ENCODE measurements around the gene KLHL1. TPM values are rescaled to one million over a fixed set of nuclear protein-coding genes. Genes with fewer than 3 reads are reported as not detected.

KLHL1 gene
- polyA plus RNA-seq, 2 donors = not detected

- 78 to 91% methylated on average over 2 of the region's 2 CpGs for WGBS, 2 donors
- no peaks in the 10 kb centered on the region for H3K4me1 ChIP-seq (ENCODE audit: control insufficient read depth in 2 of 2, insufficient read depth in 2 of 2, low read length in 1 of 2)
- H3K9me3 ChIP-seq (ENCODE audit: control insufficient read depth in 2 of 2, insufficient read depth in 1 of 2, low read depth in 1 of 2, low read length in 1 of 2) = no peaks in the 10 kb centered on the region
- H3K4me3 ChIP-seq (ENCODE audit: low read depth in 1 of 2, low read length in 2 of 2) = no peak overlapping the region
- no peak overlapping the region for H3K27ac ChIP-seq (ENCODE audit: low read depth in 2 of 2, low read length in 1 of 2)
- H3K27me3 ChIP-seq (ENCODE audit: control insufficient read depth in 1 of 2, insufficient read depth in 2 of 2, low read length in 2 of 2) = no peaks in the 10 kb centered on the region
- H3K36me3 ChIP-seq (ENCODE audit: control insufficient read depth in 2 of 2, insufficient read depth in 2 of 2, low read length in 1 of 2) = no peaks in the 10 kb centered on the region
Observed at GRCh38 chr13:70023516-70023915, 84.7 kb downstream of the KLHL1 start.

GRCh38 chr13:70022646-70023045 is 85.6 kb downstream of the KLHL1 start:
- Histone ChIP-seq H3K4me1 (ENCODE audit: control insufficient read depth in 2 of 2, insufficient read depth in 2 of 2, low read length in 1 of 2) (no peaks in the 10 kb centered on the region), H3K36me3 (ENCODE audit: control insufficient read depth in 2 of 2, insufficient read depth in 2 of 2, low read length in 1 of 2) (no peaks in the 10 kb centered on the region), H3K4me3 (ENCODE audit: low read depth in 1 of 2, low read length in 2 of 2) (no peak overlapping the region), H3K27me3 (ENCODE audit: control insufficient read depth in 1 of 2, insufficient read depth in 2 of 2, low read length in 2 of 2) (no peaks in the 10 kb centered on the region), H3K9me3 (ENCODE audit: control insufficient read depth in 2 of 2, insufficient read depth in 1 of 2, low read depth in 1 of 2, low read length in 1 of 2) (no peaks in the 10 kb centered on the region), H3K27ac (ENCODE audit: low read depth in 2 of 2, low read length in 1 of 2) (no peak overlapping the region)
- 77 to 78% methylated on average over 3 of the region's 3 CpGs for WGBS, 2 donors

GRCh38 chr13:70016116-70016515 is 92.1 kb downstream of the KLHL1 start:
- Histone ChIP-seq H3K4me1 (ENCODE audit: control insufficient read depth in 2 of 2, insufficient read depth in 2 of 2, low read length in 1 of 2) (no peaks in the 10 kb centered on the region), H3K36me3 (ENCODE audit: control insufficient read depth in 2 of 2, insufficient read depth in 2 of 2, low read length in 1 of 2) (no peaks in the 10 kb centered on the region), H3K4me3 (ENCODE audit: low read depth in 1 of 2, low read length in 2 of 2) (no peak overlapping the region), H3K27me3 (ENCODE audit: control insufficient read depth in 1 of 2, insufficient read depth in 2 of 2, low read length in 2 of 2) (no peaks in the 10 kb centered on the region), H3K9me3 (ENCODE audit: control insufficient read depth in 2 of 2, insufficient read depth in 1 of 2, low read depth in 1 of 2, low read length in 1 of 2) (peaks cover 6 to 9% of the 10 kb centered on the region in 2 donors), H3K27ac (ENCODE audit: low read depth in 2 of 2, low read length in 1 of 2) (no peak overlapping the region)
- 43 to 62% methylated on average over 3 of the region's 3 CpGs for WGBS, 2 donors

GRCh38 chr13:70014337-70014736 is 93.9 kb downstream of the KLHL1 start:
- H3K4me1 ChIP-seq (ENCODE audit: control insufficient read depth in 2 of 2, insufficient read depth in 2 of 2, low read length in 1 of 2) = no peaks in the 10 kb centered on the region
- no peaks in the 10 kb centered on the region for H3K36me3 ChIP-seq (ENCODE audit: control insufficient read depth in 2 of 2, insufficient read depth in 2 of 2, low read length in 1 of 2)
- no peak overlapping the region for H3K27ac ChIP-seq (ENCODE audit: low read depth in 2 of 2, low read length in 1 of 2)
- no peaks in the 10 kb centered on the region for H3K27me3 ChIP-seq (ENCODE audit: control insufficient read depth in 1 of 2, insufficient read depth in 2 of 2, low read length in 2 of 2)
- peaks cover 6 to 9% of the 10 kb centered on the region in 2 donors for H3K9me3 ChIP-seq (ENCODE audit: control insufficient read depth in 2 of 2, insufficient read depth in 1 of 2, low read depth in 1 of 2, low read length in 1 of 2)
- H3K4me3 ChIP-seq (ENCODE audit: low read depth in 1 of 2, low read length in 2 of 2) = no peak overlapping the region

GRCh38 chr13:69999875-70000274 is 108.4 kb downstream of the KLHL1 start:
- H3K4me1 ChIP-seq (ENCODE audit: control insufficient read depth in 2 of 2, insufficient read depth in 2 of 2, low read length in 1 of 2) = no peaks in the 10 kb centered on the region
- WGBS, 2 donors = 51 to 80% methylated on average over 2 of the region's 2 CpGs
- no peak overlapping the region for H3K4me3 ChIP-seq (ENCODE audit: low read depth in 1 of 2, low read length in 2 of 2)
- H3K9me3 ChIP-seq (ENCODE audit: control insufficient read depth in 2 of 2, insufficient read depth in 1 of 2, low read depth in 1 of 2, low read length in 1 of 2) = no peaks in the 10 kb centered on the region
- no peaks in the 10 kb centered on the region for H3K27me3 ChIP-seq (ENCODE audit: control insufficient read depth in 1 of 2, insufficient read depth in 2 of 2, low read length in 2 of 2)
- no peak overlapping the region for H3K27ac ChIP-seq (ENCODE audit: low read depth in 2 of 2, low read length in 1 of 2)
- H3K36me3 ChIP-seq (ENCODE audit: control insufficient read depth in 2 of 2, insufficient read depth in 2 of 2, low read length in 1 of 2) = no peaks in the 10 kb centered on the region

- H3K36me3 ChIP-seq (ENCODE audit: control insufficient read depth in 2 of 2, insufficient read depth in 2 of 2, low read length in 1 of 2) = no peaks in the 10 kb centered on the region
- no peak overlapping the region for H3K4me3 ChIP-seq (ENCODE audit: low read depth in 1 of 2, low read length in 2 of 2)
- H3K4me1 ChIP-seq (ENCODE audit: control insufficient read depth in 2 of 2, insufficient read depth in 2 of 2, low read length in 1 of 2) = no peaks in the 10 kb centered on the region
- 86 to 89% methylated on average over 4 of the region's 4 CpGs for WGBS, 2 donors
- H3K9me3 ChIP-seq (ENCODE audit: control insufficient read depth in 2 of 2, insufficient read depth in 1 of 2, low read depth in 1 of 2, low read length in 1 of 2) = no peaks in the 10 kb centered on the region
- H3K27ac ChIP-seq (ENCODE audit: low read depth in 2 of 2, low read length in 1 of 2) = no peak overlapping the region
- H3K27me3 ChIP-seq (ENCODE audit: control insufficient read depth in 1 of 2, insufficient read depth in 2 of 2, low read length in 2 of 2) = no peaks in the 10 kb centered on the region
Observed at GRCh38 chr13:69997061-69997460, 111.2 kb downstream of the KLHL1 start.

GRCh38 chr13:69980799-69981198 is 127.5 kb downstream of the KLHL1 start:
- Histone ChIP-seq H3K27ac (ENCODE audit: low read depth in 2 of 2, low read length in 1 of 2) (no peak overlapping the region), H3K36me3 (ENCODE audit: control insufficient read depth in 2 of 2, insufficient read depth in 2 of 2, low read length in 1 of 2) (no peaks in the 10 kb centered on the region), H3K4me3 (ENCODE audit: low read depth in 1 of 2, low read length in 2 of 2) (no peak overlapping the region), H3K9me3 (ENCODE audit: control insufficient read depth in 2 of 2, insufficient read depth in 1 of 2, low read depth in 1 of 2, low read length in 1 of 2) (no peaks in the 10 kb centered on the region), H3K27me3 (ENCODE audit: control insufficient read depth in 1 of 2, insufficient read depth in 2 of 2, low read length in 2 of 2) (no peaks in the 10 kb centered on the region), H3K4me1 (ENCODE audit: control insufficient read depth in 2 of 2, insufficient read depth in 2 of 2, low read length in 1 of 2) (no peaks in the 10 kb centered on the region)

GRCh38 chr13:69975496-69975895 is 132.8 kb downstream of the KLHL1 start:
- Histone ChIP-seq H3K9me3 (ENCODE audit: control insufficient read depth in 2 of 2, insufficient read depth in 1 of 2, low read depth in 1 of 2, low read length in 1 of 2) (peaks cover 0 to under 1% of the 10 kb centered on the region in 2 donors), H3K36me3 (ENCODE audit: control insufficient read depth in 2 of 2, insufficient read depth in 2 of 2, low read length in 1 of 2) (no peaks in the 10 kb centered on the region), H3K27ac (ENCODE audit: low read depth in 2 of 2, low read length in 1 of 2) (no peak overlapping the region), H3K27me3 (ENCODE audit: control insufficient read depth in 1 of 2, insufficient read depth in 2 of 2, low read length in 2 of 2) (no peaks in the 10 kb centered on the region), H3K4me3 (ENCODE audit: low read depth in 1 of 2, low read length in 2 of 2) (no peak overlapping the region), H3K4me1 (ENCODE audit: control insufficient read depth in 2 of 2, insufficient read depth in 2 of 2, low read length in 1 of 2) (no peaks in the 10 kb centered on the region)
- WGBS, 2 donors = 88% methylated on average over 2 of the region's 2 CpGs

- Histone ChIP-seq H3K27ac (ENCODE audit: low read depth in 2 of 2, low read length in 1 of 2) (no peak overlapping the region), H3K4me1 (ENCODE audit: control insufficient read depth in 2 of 2, insufficient read depth in 2 of 2, low read length in 1 of 2) (no peaks in the 10 kb centered on the region), H3K9me3 (ENCODE audit: control insufficient read depth in 2 of 2, insufficient read depth in 1 of 2, low read depth in 1 of 2, low read length in 1 of 2) (peaks cover 0 to 3% of the 10 kb centered on the region in 2 donors), H3K27me3 (ENCODE audit: control insufficient read depth in 1 of 2, insufficient read depth in 2 of 2, low read length in 2 of 2) (no peaks in the 10 kb centered on the region), H3K36me3 (ENCODE audit: control insufficient read depth in 2 of 2, insufficient read depth in 2 of 2, low read length in 1 of 2) (no peaks in the 10 kb centered on the region), H3K4me3 (ENCODE audit: low read depth in 1 of 2, low read length in 2 of 2) (no peak overlapping the region)
- WGBS, 2 donors = 35 to 51% methylated on average over 2 of the region's 2 CpGs
Observed at GRCh38 chr13:69970520-69970919, 137.7 kb downstream of the KLHL1 start.

GRCh38 chr13:69959046-69959445 is 149.2 kb downstream of the KLHL1 start:
- 45 to 47% methylated on average over 2 of the region's 2 CpGs for WGBS, 2 donors
- no peak overlapping the region for H3K4me3 ChIP-seq (ENCODE audit: low read depth in 1 of 2, low read length in 2 of 2)
- peaks cover 0 to 1% of the 10 kb centered on the region in 2 donors for H3K9me3 ChIP-seq (ENCODE audit: control insufficient read depth in 2 of 2, insufficient read depth in 1 of 2, low read depth in 1 of 2, low read length in 1 of 2)
- H3K27ac ChIP-seq (ENCODE audit: low read depth in 2 of 2, low read length in 1 of 2) = no peak overlapping the region
- H3K27me3 ChIP-seq (ENCODE audit: control insufficient read depth in 1 of 2, insufficient read depth in 2 of 2, low read length in 2 of 2) = no peaks in the 10 kb centered on the region
- no peaks in the 10 kb centered on the region for H3K36me3 ChIP-seq (ENCODE audit: control insufficient read depth in 2 of 2, insufficient read depth in 2 of 2, low read length in 1 of 2)
- no peaks in the 10 kb centered on the region for H3K4me1 ChIP-seq (ENCODE audit: control insufficient read depth in 2 of 2, insufficient read depth in 2 of 2, low read length in 1 of 2)

All from esophagus (tissue), 2 donors.